H1 (cell line): ENCODE measurements around the gene SMG7. TPM values are rescaled to one million over a fixed set of nuclear protein-coding genes. Genes with fewer than 3 reads are reported as not detected.
"Not testable (repeated sequence)": the region's sequence is repeated elsewhere in the genome, so short reads cannot be mapped to it uniquely, and the experiment has no call there.

Experiments
- CTCF ChIA-PET: fragments of 300-600 bp; sonication (Branson Sonifier 250); formaldehyde crosslinking; loops from one replicate; lab custom pipeline; 2021; ENCODE audit not compliant: partially characterized antibody; lab: Charles Lee
- POLR2A ChIA-PET: fragments of 300-600 bp; sonication (Branson Sonifier 250); formaldehyde crosslinking; loops from one replicate; lab custom pipeline; 2021; ENCODE audit warnings: inconsistent platforms; ENCODE audit not compliant: partially characterized antibody; lab: Charles Lee
- DNase-seq, 2 experiments: peaks; one replicate each; pipeline versions ENCODE4 v3.0.0 to v3.0.0-alpha.2; 2010 to 2022; ENCODE audit warnings: low spot score in 2 of 2, low read depth in 1 of 2, mixed read lengths in 1 of 2
- FAIRE-seq: peaks from 2 replicates; lab custom pipeline; 2011; peaks lifted over from hg19 to GRCh38; lab: Jason Lieb, UNC
- H2AFZ ChIP-seq: 2 replicates; pipeline ENCODE4 v1.8.1; 2012; ENCODE audit warnings: low read length, inconsistent platforms
- H2AK5ac ChIP-seq: 2 replicates; pipeline ENCODE4 v1.6.1; 2013; ENCODE audit warnings: low read depth, low read length
- H2BK120ac ChIP-seq: replicated peaks from 2 replicates; pipeline ENCODE3; 2013; ENCODE audit warnings: low read depth, low read length, inconsistent platforms
- H2BK12ac ChIP-seq: 2 replicates; pipeline ENCODE4 v1.6.1; 2013; ENCODE audit warnings: low read depth, low read length
- H2BK15ac ChIP-seq: 2 replicates; pipeline ENCODE4 v1.6.1; 2013; ENCODE audit warnings: low read length
- H2BK20ac ChIP-seq: 2 replicates; pipeline ENCODE4 v1.6.1; 2013; ENCODE audit warnings: low read length
- H2BK5ac ChIP-seq: 2 replicates; pipeline ENCODE4 v1.6.1; 2013; ENCODE audit warnings: low read depth, low read length
- H3K14ac ChIP-seq: 2 replicates; pipeline ENCODE4 v1.6.1; 2013; ENCODE audit warnings: inconsistent platforms; ENCODE audit not compliant: insufficient read length
- H3K18ac ChIP-seq: 2 replicates; pipeline ENCODE4 v1.6.1; 2013; ENCODE audit warnings: low read length; ENCODE audit errors: extremely low read depth
- H3K23ac ChIP-seq: 2 replicates; pipeline ENCODE4 v1.6.1; 2013; ENCODE audit warnings: inconsistent platforms; ENCODE audit not compliant: insufficient read length
- H3K23me2 ChIP-seq: 2 replicates; pipeline ENCODE4 v1.6.1; 2013; ENCODE audit warnings: low read depth, low read length
- H3K27ac ChIP-seq: 2 replicates; pipeline ENCODE4 v1.6.1; 2011; ENCODE audit warnings: low read depth, low read length, inconsistent platforms
- H3K27me3 ChIP-seq, 4 experiments: replicated peaks in 1 of 4; 1 replicate in 1 of 4; 2 replicates in 3 of 4; pipeline versions ENCODE4 v1.6.1 to v1.8.1; 2011 to 2013; ENCODE audit warnings: low read length in 3 of 4, mild to moderate bottlenecking in 3 of 4, inconsistent platforms in 2 of 4, mixed read lengths in 2 of 4, moderate library complexity in 1 of 4; ENCODE audit not compliant: control insufficient read depth in 3 of 4, insufficient read depth in 3 of 4; ENCODE audit errors: extremely low read depth in 1 of 4
- H3K36me3 ChIP-seq, 4 experiments: 2 replicates each; pipeline versions ENCODE4 v1.6.1 to v1.8.1; 2011 to 2013; ENCODE audit warnings: mild to moderate bottlenecking in 4 of 4, low read length in 3 of 4, moderate library complexity in 2 of 4, control low read depth in 1 of 4, inconsistent platforms in 1 of 4; ENCODE audit not compliant: insufficient read depth in 4 of 4, control insufficient read depth in 2 of 4
- H3K4ac ChIP-seq: replicated peaks from 2 replicates; pipeline ENCODE3; 2013; ENCODE audit warnings: low read length, low read depth, mixed read lengths, inconsistent platforms; ENCODE audit not compliant: insufficient read length
- H3K4me1 ChIP-seq, 4 experiments: replicated peaks in 1 of 4; 1 replicate in 1 of 4; 2 replicates in 3 of 4; pipeline versions ENCODE4 v1.6.1 to v1.8.1; 2011 to 2013; ENCODE audit warnings: low read length in 3 of 4, inconsistent platforms in 2 of 4, mixed read lengths in 1 of 4; ENCODE audit not compliant: insufficient read depth in 4 of 4, control insufficient read depth in 3 of 4
- H3K4me2 ChIP-seq, 2 experiments: 2 replicates each; pipeline versions ENCODE4 v1.6.1 to v1.8.1; 2011 to 2013; ENCODE audit warnings: low read depth in 2 of 2, low read length in 2 of 2, control low read depth in 1 of 2, inconsistent platforms in 1 of 2, mild to moderate bottlenecking in 1 of 2; ENCODE audit not compliant: insufficient read depth in 1 of 2
- H3K4me3 ChIP-seq, 4 experiments: fragments of 200-600, 300-600 bp in 1 of 4; sonication (generic), shearing (Covaris generic), sonication (Bioruptor Twin) in 1 of 4; 2 replicates each; pipeline versions ENCODE4 v1.5.1 to v1.8.1; 2011 to 2016; ENCODE audit warnings: low read length in 4 of 4, low read depth in 3 of 4, control low read depth in 2 of 4, inconsistent platforms in 2 of 4, mild to moderate bottlenecking in 2 of 4, mixed read lengths in 1 of 4, moderate library complexity in 1 of 4; ENCODE audit not compliant: insufficient read depth in 2 of 4; ENCODE audit errors: extremely low read depth in 1 of 4
- H3K56ac ChIP-seq: replicated peaks from 2 replicates; pipeline ENCODE3; 2013; ENCODE audit warnings: low read depth, mild to moderate bottlenecking, mixed read lengths, low read length, inconsistent platforms; ENCODE audit not compliant: insufficient read length
- H3K79me1 ChIP-seq: 2 replicates; pipeline ENCODE4 v1.6.1; 2013; ENCODE audit warnings: low read depth, low read length, control low read depth
- H3K79me2 ChIP-seq, 2 experiments: 2 replicates each; pipeline versions ENCODE4 v1.6.1 to v1.8.1; 2012 to 2013; ENCODE audit warnings: low read length in 2 of 2, mild to moderate bottlenecking in 2 of 2, inconsistent platforms in 1 of 2; ENCODE audit not compliant: insufficient read depth in 2 of 2, control insufficient read depth in 1 of 2
- H3K9ac ChIP-seq, 4 experiments: replicated peaks in 1 of 4; 1 replicate in 1 of 4; 2 replicates in 3 of 4; pipeline versions ENCODE4 v1.6.1 to v1.8.1; 2011 to 2013; ENCODE audit warnings: low read depth in 3 of 4, low read length in 3 of 4, control low read depth in 2 of 4, mild to moderate bottlenecking in 2 of 4, moderate library complexity in 2 of 4, inconsistent platforms in 1 of 4; ENCODE audit errors: extremely low read depth in 1 of 4
- H3K9me3 ChIP-seq, 2 experiments: 2 replicates each; pipeline versions ENCODE4 v1.6.1 to v1.8.1; 2012 to 2013; ENCODE audit warnings: mild to moderate bottlenecking in 2 of 2, moderate library complexity in 2 of 2, control low read depth in 1 of 2, inconsistent platforms in 1 of 2, low read depth in 1 of 2, low read length in 1 of 2, mixed read lengths in 1 of 2; ENCODE audit not compliant: insufficient read depth in 2 of 2
- H4K20me1 ChIP-seq, 2 experiments: replicated peaks in 1 of 2; 2 replicates each; pipeline versions ENCODE3 to v1.8.1; 2011 to 2013; ENCODE audit warnings: inconsistent platforms in 2 of 2, low read length in 2 of 2, mild to moderate bottlenecking in 1 of 2; ENCODE audit not compliant: insufficient read depth in 2 of 2, control insufficient read depth in 1 of 2
- H4K5ac ChIP-seq: 2 replicates; pipeline ENCODE4 v1.6.1; 2013; ENCODE audit warnings: low read length, low read depth, mixed read lengths, inconsistent platforms; ENCODE audit not compliant: insufficient read length
- H4K8ac ChIP-seq: 2 replicates; pipeline ENCODE4 v1.8.0; 2013; ENCODE audit warnings: mild to moderate bottlenecking, moderate library complexity, low read length, inconsistent platforms; ENCODE audit not compliant: insufficient read depth; ENCODE audit errors: extremely low read depth
- H4K91ac ChIP-seq: replicated peaks from 2 replicates; pipeline ENCODE3; 2013; ENCODE audit warnings: low read length, mixed read lengths, inconsistent platforms; ENCODE audit not compliant: insufficient read length
- SIN3A ChIP-seq, 2 experiments: IDR thresholded peaks in 1 of 2; conservative IDR thresholded peaks in 1 of 2; 2 replicates each; pipeline ENCODE4 v1.6.1; 2011 to 2012; ENCODE audit warnings: low read length in 2 of 2, improper control_type of control experiment in 1 of 2, low read depth in 1 of 2, mild to moderate bottlenecking in 1 of 2
- WGBS, 2 experiments: shearing (Covaris generic) in 1 of 2; methylation state at CpG; one replicate each; pipeline versions ENCODE4 v1.1.6 to v1.1.7; 2013 to 2015; ENCODE audit warnings: low lambda C conversion rate in 2 of 2, mixed read lengths in 2 of 2, inconsistent platforms in 1 of 2, low coverage in 1 of 2, missing lambda C conversion rate in 1 of 2; ENCODE audit not compliant: insufficient replicate concordance in 2 of 2, insufficient coverage in 1 of 2, insufficient read length in 1 of 2; ENCODE audit errors: extremely low coverage in 1 of 2, missing lambda C conversion rate in 1 of 2; 5-methylcytosine and 5-hydroxymethylcytosine counted together
- polyA plus RNA-seq, 7 experiments: library from polyadenylated mRNA; depleted of rRNA in 3 of 7; stranded (reverse) in 5 of 7; unstranded in 2 of 7; fragments of >200 nt in 5 of 7; fragments of 200-250 nt in 2 of 7; gene quantifications; 1 replicate in 5 of 7; 2 replicates in 1 of 7; 4 replicates in 1 of 7; pipeline versions ENCODE4 v1.2.1 to v1.2.3, GENCODE V29; 2011 to 2013; ENCODE audit warnings: missing spikeins in 2 of 7, mixed read lengths in 2 of 7
- total RNA-seq: library from RNA; stranded (reverse); fragmentation: NEBNext Ultra II Directional; extraction: Animal tissue kit (Norgen Biotek cat#: 25700); gene quantifications from 2 replicates; pipeline ENCODE4 v1.2.1, GENCODE V29; 2021

Gene SMG7
- total and polyA plus RNA-seq, 2 of the 8 experiments (the other 6 are each of a cell fraction or from before 2014, with no cell fraction given), result 39.3 to 65.6 TPM

DNA sequence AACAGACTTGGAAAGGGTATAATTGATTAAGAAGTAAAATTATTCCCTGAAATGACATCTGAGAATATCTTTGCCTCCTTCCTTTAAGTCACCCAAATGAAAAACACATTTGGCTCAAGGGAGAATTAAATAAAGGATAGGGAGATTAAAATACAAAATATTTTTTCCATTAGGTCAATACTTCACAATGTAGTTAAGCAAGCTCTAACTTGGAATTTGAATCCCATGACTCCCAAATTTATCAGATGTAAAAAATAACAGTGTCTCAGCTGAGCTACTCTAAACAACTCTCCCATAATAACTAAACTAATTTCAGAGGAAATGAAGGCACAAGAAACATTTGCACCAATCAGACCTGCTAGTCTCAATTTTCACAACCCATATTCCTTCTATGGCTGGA is 47.6 kb upstream of the SMG7 start:
- H3K4me2 ChIP-seq, result no peak overlapping the region
- no peaks in the 10 kb centered on the region for H4K20me1 ChIP-seq
- H2BK15ac ChIP-seq, result no peak overlapping the region
- no peak overlapping the region for H2BK5ac ChIP-seq
- no peaks in the 10 kb centered on the region for H3K79me1 ChIP-seq
- ChIA-PET CTCF (interaction anchor here (1.4 kb wide), 1 partner anchor 197 kb away, joined by 3 read pairs; no protein-coding TSS in a partner anchor), POLR2A (no interaction called here)
- H3K4me3 ChIP-seq, result no peak overlapping the region
- no peaks in the 10 kb centered on the region for H3K79me2 ChIP-seq
- DNase-seq, result no peak
- H2BK20ac ChIP-seq, result no peak overlapping the region
- no peak overlapping the region for H3K14ac ChIP-seq
- H2AK5ac ChIP-seq, result no peak overlapping the region
- no peak overlapping the region for H3K23ac ChIP-seq
- H3K9ac ChIP-seq, result no peak overlapping the region
- H2BK12ac ChIP-seq, result no peak overlapping the region
- no peak overlapping the region for H3K4ac ChIP-seq
- no peak overlapping the region for H3K18ac ChIP-seq
- H3K36me3 ChIP-seq, result peaks cover 0 to 3% (median 0%) of the 10 kb centered on the region in 4 experiments; a peak in 1 of 8 replicates
- no peak overlapping the region for H3K56ac ChIP-seq
- H4K91ac ChIP-seq, result no peak overlapping the region
- no peaks in the 10 kb centered on the region for H3K23me2 ChIP-seq
- no peak overlapping the region for H4K5ac ChIP-seq
- H3K27ac ChIP-seq, result no peak overlapping the region
- H4K8ac ChIP-seq, result no peak overlapping the region
- FAIRE-seq, result no peak
- peaks cover 0 to 9% of the 10 kb centered on the region in 2 experiments; a peak in 3 of 4 replicates for H3K9me3 ChIP-seq
- H3K4me1 ChIP-seq, result peaks cover 0 to 2% (median 0%) of the 10 kb centered on the region in 4 experiments; a peak in 1 of 7 replicates
- TF ChIP-seq SIN3A (conservative IDR thresholded peaks at IDR 0.05 in 1 of 2, IDR thresholded peaks at IDR 0.05 in 1 of 2; ENCODE audit: low read depth in 1 of 2, low read length in 2 of 2), result no peak
- TF ChIP-seq, all 59 proteins: peak for 0
- H2BK120ac ChIP-seq, result no peak overlapping the region
- H3K27me3 ChIP-seq, result 0 out of 7 replicates have a peak, but pooled peaks cover 0 to 2% (median 0%) of the 10 kb centered on the region in 4 experiments
- H2AFZ ChIP-seq, result no peak overlapping the region

GRCh38 chr1:183427591-183427990 is 44.7 kb upstream of the SMG7 start:
- H3K18ac ChIP-seq, H3K4me2 ChIP-seq, H3K4me1 ChIP-seq, POLR2A ChIA-PET, H2AK5ac ChIP-seq, H3K9ac ChIP-seq, H2BK5ac ChIP-seq, H3K14ac ChIP-seq, H2BK20ac ChIP-seq, H3K4me3 ChIP-seq, H2BK15ac ChIP-seq, H2BK12ac ChIP-seq, H2BK120ac ChIP-seq, DNase-seq, H3K56ac ChIP-seq, H2AFZ ChIP-seq, H3K27me3 ChIP-seq, H4K91ac ChIP-seq, FAIRE-seq, H4K20me1 ChIP-seq, H4K8ac ChIP-seq, H3K23me2 ChIP-seq, H4K5ac ChIP-seq, H3K9me3 ChIP-seq, CTCF ChIA-PET, H3K79me1 ChIP-seq, H3K36me3 ChIP-seq, H3K23ac ChIP-seq, H3K4ac ChIP-seq, H3K79me2 ChIP-seq, H3K27ac ChIP-seq: not testable (repeated sequence)
- WGBS, 2 experiments, result 71% methylated on average over 2 of the region's 3 CpGs; no CpG with 5 or more reads in 1 of the 2 experiments
